Posterior cingulate gyrus (tissue), 11 donors: Measurements from ENCODE around the gene MSRB2.
"Not testable (repeated sequence)": the region's sequence is repeated elsewhere in the genome, so short reads cannot be mapped to it uniquely, and the experiment has no call there.

Experiments
- DNase-seq, 10 donors: peaks; one replicate each; pipeline versions ENCODE4 v3.0.0 to v3.0.0-alpha.2; 2020 to 2021; ENCODE audit warnings: mixed read lengths in 3 of 10
- intact Hi-C: fragments of 100-400 bp; cut with DNase I; formaldehyde crosslinking; loops from one replicate; pipeline ENCODE4 v1.15.1; 2023

MSRB2 gene

DNA sequence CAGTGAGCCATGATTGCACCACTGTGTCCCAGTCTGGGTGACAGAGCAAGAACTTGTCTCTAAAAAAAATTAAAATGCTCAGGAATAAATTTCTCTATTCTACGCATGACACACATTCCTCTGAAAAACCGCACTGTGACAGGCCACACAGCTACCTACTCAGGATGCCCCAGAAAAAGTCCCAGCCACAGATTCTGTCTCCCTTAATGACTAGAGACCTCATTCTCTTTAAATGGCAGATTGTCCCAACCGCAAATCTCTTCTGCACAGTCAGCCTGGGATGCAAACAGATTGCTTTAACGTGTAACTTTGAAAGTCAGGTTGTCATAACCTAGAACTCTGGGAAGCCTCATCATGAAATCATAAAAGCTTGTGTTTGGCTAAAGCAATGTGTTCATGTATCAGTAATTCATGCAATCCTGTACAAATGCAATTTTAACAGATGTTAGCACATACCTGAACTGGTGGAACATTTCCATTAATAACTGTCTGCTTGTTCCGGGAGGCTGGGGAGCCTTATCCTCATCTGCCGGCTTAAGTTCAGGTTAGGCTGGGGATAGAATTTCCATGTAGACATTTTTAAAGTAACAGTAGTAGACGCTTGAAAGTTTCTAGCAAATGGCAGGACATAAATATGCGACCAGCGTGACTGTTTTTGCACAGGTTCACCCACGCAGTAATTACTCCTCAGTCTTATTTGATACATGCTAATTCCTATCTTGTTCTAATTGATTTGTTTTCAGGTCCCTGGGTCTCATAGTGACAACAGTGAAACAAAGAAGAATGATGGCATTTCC is 26.2 kb upstream of the MSRB2 start:
- DNase-seq, result no peak
- intact Hi-C loops, result loop anchor here (5.0 to 10.0 kb wide), 3 partner anchors 77 to 1574 kb away; no protein-coding TSS in a partner anchor

DNA sequence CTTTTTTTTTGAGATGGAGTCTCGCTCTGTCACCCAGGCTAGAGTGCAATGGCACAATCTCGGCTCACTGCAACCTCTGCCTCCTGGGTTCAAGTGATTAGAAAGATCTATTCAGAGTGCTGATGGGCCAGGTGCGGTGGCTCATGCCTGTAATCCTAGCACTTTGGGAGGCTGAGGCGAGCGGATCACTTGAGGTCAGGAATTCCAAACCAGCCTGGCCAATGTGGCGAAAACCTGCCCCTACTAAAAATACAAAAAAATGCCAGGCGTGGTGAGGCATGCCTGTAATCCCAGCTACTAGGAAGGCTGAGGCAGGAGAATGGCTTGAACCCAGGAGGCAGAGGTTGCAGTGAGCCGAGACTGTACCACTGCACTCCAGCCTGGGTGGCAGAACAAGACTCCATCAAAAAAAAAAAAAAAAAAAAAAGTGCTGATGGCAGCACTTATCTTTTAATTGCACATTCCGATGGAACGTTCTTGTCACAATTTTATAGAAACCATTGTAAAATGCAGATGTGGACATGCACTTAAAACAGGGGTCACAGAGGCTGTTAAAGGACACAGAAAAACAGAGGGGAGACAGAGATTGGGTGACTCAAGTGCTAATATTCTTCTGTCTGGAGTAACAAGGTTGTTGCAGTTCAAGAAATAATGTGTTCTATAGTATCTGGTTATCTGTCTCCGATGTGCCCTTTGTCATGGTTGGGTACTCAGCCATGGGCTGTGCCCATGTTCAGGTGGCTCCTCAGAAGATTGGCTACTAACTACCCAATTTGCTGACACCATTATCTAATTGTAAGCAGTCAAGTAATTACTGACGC is 25.1 kb upstream of the MSRB2 start:
- DNase-seq, intact Hi-C loops: not testable (repeated sequence)

GRCh38 chr10:23070913-23071218 is 24.5 kb upstream of the MSRB2 start:
- no peak for DNase-seq
- intact Hi-C loops, result no loop called here

DNA sequence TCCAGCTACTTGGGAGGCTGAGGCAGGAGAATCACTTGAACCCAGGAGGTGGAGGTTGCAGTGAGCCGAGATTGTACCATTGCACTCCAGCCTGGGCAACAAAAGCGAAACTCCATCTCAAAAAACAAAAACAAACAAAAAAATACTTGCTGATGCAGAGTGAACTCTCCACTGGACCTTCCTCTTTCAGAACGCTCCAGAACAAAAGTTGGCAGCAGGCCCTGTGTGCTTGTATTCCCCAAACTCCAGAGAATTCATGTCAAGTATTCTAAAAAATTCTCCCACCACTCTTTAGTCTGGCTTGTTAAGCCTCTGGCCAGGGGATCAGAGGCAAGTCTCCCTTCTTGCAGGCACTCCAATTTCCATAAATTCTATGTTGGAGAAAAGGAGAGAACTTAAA is 22.8 kb upstream of the MSRB2 start:
- intact Hi-C loops, DNase-seq: not testable (repeated sequence)

DNA sequence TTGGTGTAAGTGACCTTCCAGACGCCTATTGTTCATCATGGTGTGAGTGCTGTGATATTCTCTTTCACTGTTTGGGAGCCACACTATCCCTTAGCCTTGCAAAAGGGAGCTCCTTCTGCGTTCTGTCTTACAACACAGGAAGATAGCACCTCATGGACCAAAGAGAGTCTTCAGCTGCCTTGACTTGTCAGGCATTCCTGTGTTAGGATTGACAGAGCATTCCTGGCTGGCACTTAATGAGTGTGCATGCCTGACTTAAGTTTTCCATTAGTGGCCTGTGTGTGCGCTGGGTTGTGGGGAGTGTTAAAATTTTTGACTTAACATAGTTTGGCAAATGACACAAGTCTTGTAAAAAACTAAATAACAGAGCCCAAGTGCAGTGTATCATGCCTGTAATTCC is 21.9 kb upstream of the MSRB2 start:
- intact Hi-C loops, result no loop called here
- DNase-seq, result no peak

- intact Hi-C loops, result no loop called here
- DNase-seq, result no peak
Measured at GRCh38 chr10:23075672-23076071, 19.7 kb upstream of the MSRB2 start.

- intact Hi-C loops, result no loop called here
- no peak for DNase-seq
Measured at GRCh38 chr10:23078114-23078513, 17.3 kb upstream of the MSRB2 start.

- intact Hi-C loops, result no loop called here
- DNase-seq, result no peak
Measured at GRCh38 chr10:23079700-23080099, 15.7 kb upstream of the MSRB2 start.

DNA sequence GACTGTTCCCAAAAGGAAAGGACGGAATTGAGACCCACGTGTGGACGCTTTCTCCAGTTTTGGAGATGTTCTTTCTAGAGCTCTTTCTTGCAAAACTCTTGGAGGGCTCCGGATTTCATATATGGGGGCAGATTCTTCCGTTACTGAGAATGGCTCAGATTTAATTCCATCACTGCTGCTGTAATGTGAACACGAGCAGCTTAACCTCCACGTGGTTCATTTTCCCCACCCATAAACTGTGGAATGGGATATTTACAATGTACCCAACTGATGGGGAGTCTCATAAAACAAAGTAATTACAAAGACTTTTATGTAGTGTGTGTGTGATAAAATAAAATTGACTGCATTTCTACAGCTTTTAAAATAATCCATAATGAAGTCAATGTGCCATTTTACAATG is 15.1 kb upstream of the MSRB2 start:
- intact Hi-C loops, result no loop called here
- DNase-seq, result no peak

DNA sequence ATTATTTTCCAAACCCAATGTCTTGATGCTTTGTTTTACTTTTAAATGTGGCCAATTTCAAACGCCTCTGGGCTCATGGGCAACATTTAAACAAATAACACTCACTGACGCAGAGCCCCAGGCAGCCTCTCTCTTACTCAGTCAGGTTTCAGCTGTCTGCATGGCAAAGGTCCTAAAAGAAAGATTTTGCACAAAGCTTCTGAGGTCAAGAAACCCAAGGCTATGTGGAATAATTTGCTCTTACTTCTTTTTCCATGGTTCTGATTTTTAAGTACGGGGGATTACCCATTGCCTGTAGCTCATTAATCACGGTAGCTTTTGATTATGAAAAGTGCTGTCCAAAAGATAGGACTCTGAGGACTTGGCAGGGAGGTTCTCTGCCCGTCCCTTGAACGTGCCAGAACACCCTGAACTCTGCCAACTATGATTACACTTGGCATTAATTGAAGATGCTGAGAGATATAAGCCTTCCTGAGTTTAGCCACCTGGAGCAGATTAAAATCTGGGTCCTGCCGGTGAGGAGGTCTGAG is 14.1 kb upstream of the MSRB2 start:
- intact Hi-C loops, result no loop called here
- no peak for DNase-seq

GRCh38 chr10:23081891-23082290 is 13.5 kb upstream of the MSRB2 start:
- intact Hi-C loops, result no loop called here
- DNase-seq, result no peak

GRCh38 chr10:23088609-23089008 is 6.8 kb upstream of the MSRB2 start:
- intact Hi-C loops, result no loop called here
- DNase-seq, result no peak

- no peak for DNase-seq
- intact Hi-C loops, result loop anchor here (10.0 kb wide), 1 partner anchor 1100 kb away; no protein-coding TSS in a partner anchor
Measured at GRCh38 chr10:23094786-23095403, 484 bp upstream of the MSRB2 start.

DNA sequence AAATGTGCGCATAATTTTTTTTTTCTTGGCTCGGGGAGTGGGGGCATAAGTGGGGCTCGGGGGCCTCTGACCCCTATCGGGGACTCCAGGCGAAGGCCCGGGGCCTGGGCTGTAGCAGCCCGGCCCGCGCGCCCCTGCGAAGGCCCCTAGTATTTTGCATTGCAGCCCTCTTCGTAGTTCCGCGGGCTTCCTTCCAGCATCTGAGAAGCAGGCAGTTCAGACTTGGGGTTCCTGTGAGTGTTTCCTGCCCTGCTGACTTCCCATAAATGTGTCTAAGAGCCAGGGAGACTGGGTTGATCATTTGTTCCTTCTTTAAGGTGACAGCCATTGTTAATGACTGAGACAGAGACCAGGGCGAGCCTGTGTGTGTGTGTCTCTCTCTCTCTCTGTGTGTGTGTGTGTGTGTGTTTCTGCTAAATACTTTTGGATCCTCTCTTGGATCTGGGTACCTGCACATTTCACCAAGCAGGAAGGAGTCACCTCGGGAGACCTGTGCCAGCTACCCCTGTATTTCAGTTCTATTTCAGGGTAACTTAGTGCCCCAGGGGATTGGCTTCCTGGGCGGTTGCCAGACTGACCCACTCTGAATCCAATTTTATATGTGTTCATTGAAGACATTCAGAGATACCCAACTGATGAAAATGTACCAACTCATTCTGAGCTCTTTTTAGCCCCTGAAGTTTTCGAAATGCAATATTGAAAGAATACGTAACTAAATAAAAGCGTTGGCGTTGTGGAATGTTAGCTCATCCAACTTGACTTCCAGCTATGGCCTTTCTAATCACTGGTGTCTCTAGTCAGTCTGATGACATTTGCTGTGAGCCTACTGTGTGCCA is 805 bp downstream of the MSRB2 start:
- intact Hi-C loops, result loop anchor here (10.0 kb wide), 1 partner anchor 1101 kb away; no protein-coding TSS in a partner anchor
- peak in 4 of 10 donors; percentile 17 to 26 (median 20) for DNase-seq

DNA sequence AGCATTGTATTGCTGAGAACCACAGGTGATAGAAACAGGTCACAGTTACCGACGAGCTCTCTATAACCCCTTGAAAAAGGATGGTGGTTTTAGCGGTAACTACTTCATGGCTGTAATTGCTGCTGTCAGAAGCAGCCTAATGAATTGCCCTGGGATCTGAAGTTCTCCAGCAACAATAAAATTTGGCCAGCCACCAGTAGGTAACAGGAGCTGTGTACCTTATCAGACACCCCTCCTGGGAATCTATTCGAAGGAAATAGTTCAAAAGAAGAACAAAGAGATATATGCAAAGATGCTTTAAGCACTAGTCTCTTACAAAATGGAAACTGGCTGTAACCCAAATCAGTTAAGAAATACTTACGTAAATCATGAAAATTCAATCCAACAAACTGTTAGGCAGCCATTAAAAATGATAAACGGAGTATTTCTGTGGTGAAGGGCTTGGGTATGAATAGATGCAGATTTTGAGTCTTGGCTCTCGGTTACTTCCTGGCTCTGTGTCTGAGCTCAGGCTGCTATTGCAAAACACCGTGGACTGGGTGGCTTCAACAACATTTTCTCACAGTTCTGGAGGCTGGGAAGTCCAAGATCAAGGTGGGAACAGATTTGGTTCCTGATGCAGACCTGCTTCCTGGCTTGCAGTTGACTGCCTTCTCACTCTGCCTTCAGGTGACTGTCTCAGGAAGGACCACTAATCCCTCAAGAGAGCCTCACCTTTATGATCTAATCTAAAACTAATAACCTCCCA is 1.6 kb downstream of the MSRB2 start:
- intact Hi-C loops, result loop anchor here (10.0 kb wide), 1 partner anchor 1102 kb away; no protein-coding TSS in a partner anchor
- no peak for DNase-seq

GRCh38 chr10:23099079-23099478 is 3.7 kb downstream of the MSRB2 start:
- intact Hi-C loops, result loop anchor here (10.0 kb wide), 1 partner anchor 1104 kb away; no protein-coding TSS in a partner anchor

DNA sequence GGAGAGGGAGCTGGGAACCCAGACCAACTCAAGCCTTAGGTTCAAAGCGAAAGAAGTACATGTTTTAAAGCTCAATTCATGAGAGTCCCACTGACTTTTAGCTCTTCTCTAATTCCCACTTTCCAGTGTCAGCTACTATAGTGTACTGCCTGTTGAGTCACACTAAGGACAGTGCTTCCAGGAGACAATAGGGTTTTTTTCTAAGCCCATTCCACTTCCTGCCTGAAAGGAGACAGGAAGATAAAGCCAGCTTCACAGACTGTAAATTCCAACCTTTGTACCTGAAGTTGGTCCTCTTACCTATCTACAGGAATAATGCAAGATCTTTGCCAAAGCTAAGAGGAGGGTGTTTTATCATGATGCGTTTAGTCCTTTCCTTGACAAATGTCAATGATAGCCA is 4.4 kb downstream of the MSRB2 start:
- no peak for DNase-seq
- intact Hi-C loops, result loop anchor here (10.0 kb wide), 1 partner anchor 1105 kb away; no protein-coding TSS in a partner anchor

More at GRCh38 chr10:23099079-23099478, 3.7 kb downstream of the MSRB2 start:
- DNase-seq, result no peak

GRCh38 chr10:23100331-23101030 is 5.1 kb downstream of the MSRB2 start:
- intact Hi-C loops, result no loop called here
- DNase-seq, result no peak
